HG03521 (cell line): ENCODE measurements around the gene INSM1.
"Not testable (repeated sequence)": the region's sequence is repeated elsewhere in the genome, so short reads cannot be mapped to it uniquely, and the experiment has no call there.

Experiments
- ATAC-seq: cut with Tn5 transposase; IDR thresholded peaks from one replicate; pipeline ENCODE4 v1.9.1; 2021; ENCODE audit warnings: mild to moderate bottlenecking, moderate library complexity; ENCODE audit not compliant: unreplicated experiment

Gene INSM1

GRCh38 chr20:20367575-20368417, at the start of gene INSM1:
Gene INSM1, plus strand, starts transcription at chr20:20368104. Its CDS starts 164 bp downstream, at chr20:20368268.
- no peak for ATAC-seq

GRCh38 chr20:20318365-20319161, 49.3 kb upstream of the INSM1 start:
- no peak for ATAC-seq

GRCh38 chr20:20321134-20321533, 46.8 kb upstream of the INSM1 start:
- ATAC-seq = no peak

- ATAC-seq = no peak
Measured at GRCh38 chr20:20321917-20322316, 46.0 kb upstream of the INSM1 start.

GRCh38 chr20:20322912-20323311, 45.0 kb upstream of the INSM1 start:
- no peak for ATAC-seq

- no peak for ATAC-seq
Measured at GRCh38 chr20:20327746-20328145, 40.2 kb upstream of the INSM1 start.

- ATAC-seq = no peak
Measured at GRCh38 chr20:20329564-20329963, 38.3 kb upstream of the INSM1 start.

- ATAC-seq = no peak
Measured at GRCh38 chr20:20331156-20331555, 36.7 kb upstream of the INSM1 start.

- no peak for ATAC-seq
Measured at GRCh38 chr20:20331817-20332216, 36.1 kb upstream of the INSM1 start.

- no peak for ATAC-seq
Measured at GRCh38 chr20:20333866-20334265, 34.0 kb upstream of the INSM1 start.

- ATAC-seq = peak; percentile 94
Measured at GRCh38 chr20:20334489-20334888, 33.4 kb upstream of the INSM1 start.

- no peak for ATAC-seq
Measured at GRCh38 chr20:20338133-20338730, 29.7 kb upstream of the INSM1 start.

GRCh38 chr20:20340443-20340842, 27.5 kb upstream of the INSM1 start:
- no peak for ATAC-seq

GRCh38 chr20:20341371-20341770, 26.5 kb upstream of the INSM1 start:
- ATAC-seq = no peak

- no peak for ATAC-seq
Measured at GRCh38 chr20:20342066-20342465, 25.8 kb upstream of the INSM1 start.

- no peak for ATAC-seq
Measured at GRCh38 chr20:20343932-20344331, 24.0 kb upstream of the INSM1 start.

- no peak for ATAC-seq
Measured at GRCh38 chr20:20344476-20344875, 23.4 kb upstream of the INSM1 start.

- no peak for ATAC-seq
Measured at GRCh38 chr20:20353576-20353975, 14.3 kb upstream of the INSM1 start.

- not testable (repeated sequence) for ATAC-seq
Measured at GRCh38 chr20:20355503-20355902, 12.4 kb upstream of the INSM1 start.

GRCh38 chr20:20358801-20359200, 9.1 kb upstream of the INSM1 start:
- no peak for ATAC-seq

- ATAC-seq = no peak
Measured at GRCh38 chr20:20359628-20360027, 8.3 kb upstream of the INSM1 start.

GRCh38 chr20:20360464-20360863, 7.4 kb upstream of the INSM1 start:
- ATAC-seq = no peak
